Heart left ventricle (tissue), 16 donors: Measurements from ENCODE around the gene CDCP2. TPM values are rescaled to one million over a fixed set of nuclear protein-coding genes. Genes with fewer than 3 reads are reported as not detected.

Experiments used
- ATAC-seq, 4 donors: fragments of 200-7000 bp; cut with Tn5 transposase; one replicate each; pipeline ENCODE4 v1.9.1; 2020 to 2022; ENCODE audit warnings: moderate library complexity in 4 of 4, mild to moderate bottlenecking in 3 of 4, moderate number of reproducible peaks in 1 of 4
- DNase-seq, 5 donors: peaks; one replicate each; pipeline ENCODE4 v3.0.0-alpha.2; 2020
- H3K27ac ChIP-seq, 12 donors: fragments of 200-600 bp; sonication (generic) in 4 of 12; one replicate each; pipeline versions ENCODE4 v1.5.0 to v1.8.0; 2016 to 2022; ENCODE audit warnings: mild to moderate bottlenecking in 2 of 12
- H3K27me3 ChIP-seq, 9 donors: fragments of 200-600 bp; sonication (generic) in 2 of 9; one replicate each; pipeline versions ENCODE4 v1.5.1 to v1.8.0; 2016 to 2022; ENCODE audit warnings: mild to moderate bottlenecking in 3 of 9
- H3K36me3 ChIP-seq, 9 donors: fragments of 200-600 bp; sonication (generic) in 2 of 9; one replicate each; pipeline versions ENCODE4 v1.5.0 to v1.8.0; 2018 to 2022; ENCODE audit warnings: mild to moderate bottlenecking in 2 of 9
- H3K4me1 ChIP-seq, 12 donors: fragments of 200-600 bp; sonication (generic) in 4 of 12; one replicate each; pipeline versions ENCODE4 v1.5.0 to v1.8.0; 2016 to 2022; ENCODE audit warnings: mild to moderate bottlenecking in 3 of 12
- H3K4me3 ChIP-seq, 12 donors: fragments of 200-600 bp; sonication (generic) in 4 of 12; one replicate each; pipeline versions ENCODE4 v1.5.0 to v1.8.0; 2017 to 2022; ENCODE audit warnings: mild to moderate bottlenecking in 9 of 12, moderate library complexity in 4 of 12
- H3K9me3 ChIP-seq, 12 donors: fragments of 200-600 bp; sonication (generic) in 4 of 12; one replicate each; pipeline versions ENCODE4 v1.5.0 to v1.8.0; 2016 to 2022; ENCODE audit warnings: mild to moderate bottlenecking in 1 of 12
- CTCF ChIP-seq, 12 donors: fragments of 200-600 bp; sonication (generic) in 4 of 12; IDR thresholded peaks; one replicate each; pipeline versions ENCODE4 v1.5.0 to v1.8.0; 2018 to 2022; ENCODE audit warnings: antibody characterized with exemption in 12 of 12, mild to moderate bottlenecking in 5 of 12
- POLR2A ChIP-seq, 2 donors: fragments of 450-650 bp; IDR thresholded peaks; one replicate each; pipeline ENCODE4 v1.6.1; 2017; ENCODE audit warnings: antibody characterized with exemption in 2 of 2, mild to moderate bottlenecking in 2 of 2, moderate library complexity in 2 of 2
- WGBS, 4 donors: extraction: QIAGEN DNeasy Blood & Tissue Kit in 2 of 4; methylation state at CpG; one replicate each; pipeline versions ENCODE4 v1.1.5 to v1.1.7; 2013 to 2018; 5-methylcytosine and 5-hydroxymethylcytosine counted together
- intact Hi-C, 10 donors: fragments of 100-400 bp; cut with DNase I; formaldehyde crosslinking; loops; one replicate each; pipeline versions ENCODE4 v1.11.1 to v1.14.2; 2022
- polyA plus RNA-seq, 2 donors: library from polyadenylated mRNA; stranded (reverse); fragments of 200-250 nt; gene quantifications; one replicate each; pipeline ENCODE4 v1.2.3, GENCODE V29; 2013
- total RNA-seq, 9 donors: library from RNA; depleted of rRNA in 2 of 9; stranded (reverse); fragments of >200 nt in 2 of 9; fragmentation: NEBNext Ultra II Directional in 3 of 9; extraction: Animal tissue kit (Norgen Biotek cat#: 25700) in 3 of 9; gene quantifications; one replicate each; pipeline versions ENCODE4 v1.1.0 to v1.2.4, GENCODE V29; 2016 to 2023
- donor health status: ischemic (EF 13 %, LVEDD 7.1; RV severe dilation, severe dysfunction).
- donor health status: healthy with polysubstance abuse.
- donor health status: DM: no; HTN: yes; CAD: no.
- donor health status: DM: no; HTN: no; CAD: no.
- donor health status: ischemic (EF 25% LVEDD 6.9; RV normal size, moderate dysfunction).
- donor health status: ischemic (EF 25% LVEDD 5.7; RV mildly dilated, moderate dysfunction).
- donor health status: healthy.
- donor health status: DM: yes; HTN: yes; CAD: no.
- donor health status: ischemic (EF 35%, LVEDD 5.7; RV mildly dilated, moderate dysfunction).
- donor health status: nonischemic (EF 11% LVEDD 7.7; RV severe dilation, severe dysfunction).
- donor health status: DM: yes; HTN: yes; CAD: no.
- donor health status: PGD.
- donor health status: ischemic (EF 29% LVEDD 5.4; RV normal size, mild dysfunction).
- donor health status: nonischemic (EF 23%, LVEDD 6.1; RV moderate dilation, normal function).

CDCP2 gene
- total and polyA plus RNA-seq, 11 donors, result 0.29 TPM; not detected in 10

GRCh38 chr1:54122992-54123391, 29.8 kb downstream of the CDCP2 start:
- no peak for TF ChIP-seq POLR2A (IDR thresholded peaks at IDR 0.05)
- no peak for TF ChIP-seq CTCF (IDR thresholded peaks at IDR 0.05)
- H3K36me3 ChIP-seq, result no peaks in the 10 kb centered on the region
- no peaks in the 10 kb centered on the region for H3K9me3 ChIP-seq
- peaks cover 0 to 4% (median 0%) of the 10 kb centered on the region in 9 donors for H3K27me3 ChIP-seq
- no peak overlapping the region for H3K27ac ChIP-seq
- 90 to 99% (median 95%) methylated on average over 8 of the region's 8 CpGs for WGBS, 4 donors
- H3K4me1 ChIP-seq, result peaks cover 0 to 13% (median 8%) of the 10 kb centered on the region in 12 donors
- H3K4me3 ChIP-seq, result no peak overlapping the region
- peak in 1 of 5 donors; percentile 21 for DNase-seq
- intact Hi-C loops, result loop anchor here in 9 of 10 donors (1.0 to 10.0 kb wide), 11 partner anchors 149 to 369 kb away; partner anchors contain the start of gene SSBP3 (in 6 of the 9)
- ATAC-seq, result no peak

- TF ChIP-seq CTCF (IDR thresholded peaks at IDR 0.05), result no peak
- TF ChIP-seq POLR2A (IDR thresholded peaks at IDR 0.05), result no peak
- WGBS, 4 donors, result 35 to 47% (median 43%) methylated on average over 12 to 14 of the region's 14 CpGs
- H3K36me3 ChIP-seq, result no peaks in the 10 kb centered on the region
- H3K4me3 ChIP-seq, result peak overlapping the region in 6 of 12 donors; percentile 20 to 44 (median 34)
- ATAC-seq (peak in 1 of 4 donors; percentile 5), DNase-seq (no peak)
- H3K27me3 ChIP-seq, result peaks cover 0 to 4% (median 0%) of the 10 kb centered on the region in 9 donors
- no peak overlapping the region for H3K27ac ChIP-seq
- peaks cover 0 to 13% (median 8%) of the 10 kb centered on the region in 12 donors for H3K4me1 ChIP-seq
- no peaks in the 10 kb centered on the region for H3K9me3 ChIP-seq
- intact Hi-C loops, result loop anchor here in 9 of 10 donors (1.0 to 10.0 kb wide), 11 partner anchors 150 to 370 kb away; partner anchors contain the start of gene SSBP3 (in 6 of the 9)
These were observed 30.6 kb downstream of the CDCP2 start for GRCh38 chr1:54122135-54122751.

- whole genome bisulfite sequencing, 4 donors, result 4 to 10% (median 5%) methylated on average over 27 to 36 of the region's 36 CpGs
- TF ChIP-seq CTCF (IDR thresholded peaks at IDR 0.05) (peak; percentile 62 to 87 (median 77)), POLR2A (IDR thresholded peaks at IDR 0.05) (no peak)
These were observed 31.2 kb downstream of the CDCP2 start for GRCh38 chr1:54121482-54122134.

More at GRCh38 chr1:54121482-54122134, 31.2 kb downstream of the CDCP2 start:
- Histone ChIP-seq H3K4me3 (peak overlapping the region in 10 of 12 donors; percentile 17 to 44 (median 24)), H3K27ac (no peak overlapping the region), H3K36me3 (no peaks in the 10 kb centered on the region), H3K27me3 (peaks cover 0 to 4% (median 0%) of the 10 kb centered on the region in 9 donors), H3K4me1 (peaks cover 0 to 13% (median 8%) of the 10 kb centered on the region in 12 donors), H3K9me3 (no peaks in the 10 kb centered on the region)
- ATAC-seq (peak; percentile 80 to 94 (median 88)), DNase-seq (peak; percentile 77 to 89 (median 82))
- intact Hi-C loops, result loop anchor here (1.0 to 10.0 kb wide), 14 partner anchors 151 to 371 kb away; partner anchors contain the start of gene SSBP3 (in 7 of the 10)
